EL (cell line): Measurements from ENCODE around the gene RAPH1.
"Not testable (repeated sequence)": the region's sequence is repeated elsewhere in the genome, so short reads cannot be mapped to it uniquely, and the experiment has no call there.

Experiments used
- DNase-seq: peaks from one replicate; pipeline ENCODE4 v3.0.0-alpha.2; 2016

RAPH1 gene

DNA sequence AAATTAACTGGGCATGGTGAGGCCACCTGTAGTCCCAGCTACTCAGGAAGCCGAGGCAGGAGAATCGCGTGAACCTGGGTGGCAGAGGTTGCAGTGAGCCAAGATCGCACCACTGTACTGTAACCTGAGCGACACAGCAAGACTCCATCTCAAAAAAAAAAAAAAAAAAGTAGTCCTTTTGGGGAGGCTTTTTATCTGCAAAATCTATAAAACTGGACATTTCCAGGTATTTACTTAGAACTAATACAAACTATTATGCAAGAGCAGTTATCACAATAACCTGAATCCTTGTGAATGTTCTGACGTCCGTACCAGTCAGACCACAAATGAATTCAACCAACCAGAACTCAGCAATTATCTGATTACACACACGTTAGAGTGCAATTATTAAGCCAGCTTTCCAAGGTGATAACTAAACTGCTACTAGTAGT, 8.8 kb upstream of the RAPH1 start:
- DNase-seq = no peak

DNA sequence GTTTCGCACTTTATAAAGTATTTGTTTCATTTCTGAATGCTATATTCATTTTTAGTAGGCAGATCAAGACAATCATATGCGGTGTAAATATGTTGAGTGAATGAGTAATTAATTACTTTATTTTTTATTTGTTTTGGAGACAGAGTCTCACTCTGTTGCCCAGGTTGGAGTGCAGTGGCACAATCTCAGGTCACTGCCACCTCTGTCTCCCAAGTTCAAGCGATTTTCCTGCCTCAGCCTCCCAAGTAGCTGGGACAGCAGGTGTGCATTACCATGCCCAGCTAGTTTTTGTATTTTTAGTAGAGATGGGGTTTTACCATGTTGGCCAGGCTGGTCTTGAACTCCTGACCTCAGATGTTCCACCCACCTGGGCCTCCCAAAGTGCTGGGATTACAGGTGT, 5.5 kb upstream of the RAPH1 start:
- not testable (repeated sequence) for DNase-seq

DNA sequence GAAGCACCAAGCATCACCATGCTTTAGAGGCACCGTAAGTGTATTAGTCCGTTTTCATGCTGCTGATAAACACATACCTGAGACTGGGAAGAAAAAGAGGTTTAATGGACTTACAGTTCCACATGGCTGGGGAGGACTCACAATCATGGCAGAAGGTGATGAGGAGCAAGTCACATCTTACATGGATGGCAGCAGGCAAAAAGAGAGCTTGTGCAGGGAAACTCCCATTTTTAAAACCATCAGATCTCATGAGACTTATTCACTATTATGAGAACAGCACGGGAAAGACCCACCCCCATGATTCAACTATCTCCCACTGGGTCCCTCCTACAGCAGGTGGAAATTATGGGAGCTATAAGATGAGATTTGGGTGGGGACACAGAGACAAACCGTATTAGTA, 3.1 kb upstream of the RAPH1 start:
- not testable (repeated sequence) for DNase-seq

DNA sequence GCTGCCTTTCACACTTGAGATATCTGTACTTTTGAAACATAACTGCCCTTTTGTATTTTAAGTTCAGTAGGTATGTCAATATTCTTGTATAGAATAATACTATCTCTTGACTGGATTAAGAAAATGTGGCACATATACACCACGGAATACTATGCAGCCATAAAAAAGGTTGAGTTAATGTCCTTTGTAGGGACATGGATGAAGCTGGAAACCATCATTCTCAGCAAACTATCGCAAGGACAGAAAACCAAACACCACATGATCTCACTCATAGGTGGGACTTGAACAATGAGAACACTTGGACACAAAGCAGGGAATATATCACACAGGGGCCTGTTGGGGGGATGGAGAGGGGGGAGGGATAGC, 1.5 kb upstream of the RAPH1 start:
- not testable (repeated sequence) for DNase-seq

DNA sequence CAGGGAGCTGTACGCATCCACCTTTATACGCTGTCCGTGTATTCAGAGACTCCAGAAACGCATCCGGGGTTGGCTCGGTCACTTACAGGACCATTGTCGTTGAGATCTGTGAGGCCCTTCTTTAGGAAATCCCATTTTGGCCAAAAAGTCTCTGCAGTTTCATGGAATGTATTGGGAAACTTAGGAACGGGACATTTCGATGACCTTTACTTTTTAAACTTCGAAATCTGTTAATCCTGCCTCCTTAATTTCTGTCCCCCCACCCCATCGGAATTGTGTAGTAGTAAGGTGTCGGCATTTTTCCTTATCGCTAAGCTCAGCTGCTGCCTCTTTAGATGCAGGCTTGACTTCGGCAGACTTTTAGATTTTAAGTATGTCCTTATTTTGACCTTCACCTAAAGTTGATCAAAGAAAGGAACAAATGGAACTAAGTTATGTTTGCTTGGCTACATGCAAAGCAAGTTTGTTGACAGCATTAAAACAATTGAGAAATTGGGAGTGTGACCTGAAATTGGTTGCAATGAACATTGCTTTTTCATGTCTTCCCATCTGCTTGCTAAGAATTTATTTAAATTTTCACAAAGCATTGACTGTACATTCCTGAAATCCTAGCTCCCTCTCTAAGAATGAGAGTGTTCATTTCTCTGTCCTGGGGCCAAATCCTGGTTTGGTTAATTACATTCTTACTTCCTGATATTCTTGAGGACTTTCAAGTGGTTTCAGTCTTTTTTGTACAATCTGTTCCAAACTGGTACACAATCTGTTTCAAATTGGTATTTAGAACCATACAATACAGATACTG, 884 bp upstream of the RAPH1 start:
- DNase-seq = peak; percentile 26

DNA sequence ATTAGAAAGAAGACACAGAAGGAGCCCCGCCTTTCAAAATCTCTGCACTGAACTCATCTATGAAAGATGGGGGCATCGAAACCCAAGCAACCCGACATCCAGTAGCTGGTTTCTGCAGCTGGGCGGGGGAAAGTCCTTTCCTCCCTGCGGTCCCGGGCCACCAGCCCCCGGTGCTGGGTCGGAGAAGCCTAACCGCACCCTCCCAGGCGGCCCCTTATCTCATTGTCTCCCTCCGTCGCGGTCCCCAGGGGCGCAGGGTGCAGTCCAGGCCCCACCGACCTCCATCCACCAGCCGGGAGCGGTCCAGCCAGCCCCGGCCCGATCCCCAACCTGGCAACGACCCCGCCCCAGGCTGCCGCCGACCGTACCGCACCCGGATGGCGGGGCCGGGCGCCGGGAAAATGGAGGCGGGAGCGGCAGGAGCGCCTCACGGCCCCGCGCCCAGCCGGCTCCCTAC, 452 bp downstream of the RAPH1 start:
- peak; percentile 41 for DNase-seq

DNA sequence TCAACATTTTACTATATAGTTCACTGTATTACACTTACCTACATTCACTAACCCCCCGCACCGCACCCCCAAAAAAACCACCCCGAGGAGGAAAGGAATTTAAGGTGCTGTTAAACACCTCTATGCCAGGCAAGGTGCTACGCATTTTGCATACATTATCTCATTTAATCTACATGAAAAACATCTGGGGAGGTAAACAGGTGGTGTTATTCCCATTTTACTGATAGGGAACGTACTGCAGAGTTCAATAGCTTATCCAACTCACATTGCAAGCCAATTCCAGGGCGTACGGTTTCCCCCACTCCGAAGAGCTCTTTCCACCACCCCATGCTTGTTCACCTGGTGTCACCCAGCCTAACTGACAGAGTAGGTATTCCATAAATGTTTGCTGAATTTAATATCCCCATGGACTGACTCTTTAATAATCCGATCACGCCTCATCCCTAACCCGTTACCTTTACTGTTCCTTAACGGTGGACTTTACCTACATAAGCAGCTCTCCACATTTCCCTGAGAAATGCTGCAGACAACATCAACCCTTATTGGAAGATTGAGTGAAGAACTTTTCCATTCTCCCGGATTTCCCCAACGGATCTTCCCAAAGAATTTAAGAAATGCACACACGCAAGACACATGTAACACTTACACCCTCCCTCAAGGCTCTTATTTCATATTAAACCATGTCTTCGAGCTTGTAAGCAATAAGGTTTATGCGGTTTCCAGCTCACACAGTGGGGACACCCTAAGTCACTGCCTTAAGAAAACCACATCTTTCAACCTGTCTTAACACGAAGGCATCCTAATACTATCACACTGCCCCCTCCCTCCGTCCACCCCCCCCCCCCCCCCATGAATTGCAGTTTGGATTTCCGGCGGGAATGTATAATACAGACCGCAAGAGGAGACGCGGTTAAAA, 1.2 kb downstream of the RAPH1 start:
- peak; percentile 66 for DNase-seq

DNA sequence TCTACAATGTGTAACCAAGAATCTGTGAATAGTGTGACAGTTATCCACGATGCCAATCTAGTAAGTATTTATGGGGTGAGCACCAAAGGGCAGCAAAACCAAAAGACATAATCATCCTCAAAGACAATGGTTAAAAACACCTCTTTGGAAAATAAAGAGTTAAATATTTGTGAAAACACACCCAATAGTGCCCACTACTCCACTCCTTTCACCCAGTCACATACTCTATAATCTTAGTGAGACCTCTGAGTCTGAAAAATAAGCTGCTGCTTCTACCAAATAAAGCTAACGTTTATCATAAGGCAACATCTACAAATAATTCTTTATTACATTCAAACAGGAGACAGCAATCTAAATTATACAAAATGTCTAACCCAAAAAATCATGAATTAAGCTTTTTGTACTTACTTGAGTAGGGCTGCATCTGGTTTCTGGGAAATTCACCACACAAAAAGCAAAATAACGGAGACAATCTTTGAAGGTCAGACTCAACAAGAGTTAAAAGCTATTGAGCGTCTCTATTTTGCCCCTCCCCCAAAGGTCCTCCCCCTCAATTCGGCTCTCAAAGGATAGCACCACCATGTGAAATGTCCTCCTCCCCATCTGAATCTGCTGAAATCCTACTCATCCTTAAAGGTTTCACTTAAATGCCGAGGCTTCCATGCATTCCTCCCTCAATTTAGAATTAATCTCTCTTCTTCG, 2.0 kb downstream of the RAPH1 start:
- peak; percentile 66 for DNase-seq

DNA sequence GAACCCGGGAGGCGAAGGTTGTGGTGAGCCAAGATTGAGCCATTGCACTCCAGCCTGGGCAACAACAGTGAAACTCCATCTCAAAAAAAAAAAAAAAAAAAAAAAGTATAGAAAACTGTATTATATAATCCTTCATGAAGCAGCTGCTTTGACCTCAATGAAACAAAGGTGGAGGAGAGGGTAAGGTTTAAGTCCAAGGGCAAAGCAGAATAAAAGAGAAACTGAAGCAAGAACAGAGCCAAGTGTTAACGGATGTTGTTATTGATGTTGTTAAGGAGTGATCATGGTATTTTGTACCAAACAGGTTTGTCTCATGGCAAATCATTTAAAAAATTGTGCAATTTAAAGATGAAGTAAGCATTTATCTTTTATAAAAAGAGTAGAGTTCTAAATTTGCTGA, 7.4 kb downstream of the RAPH1 start:
- no peak for DNase-seq

DNA sequence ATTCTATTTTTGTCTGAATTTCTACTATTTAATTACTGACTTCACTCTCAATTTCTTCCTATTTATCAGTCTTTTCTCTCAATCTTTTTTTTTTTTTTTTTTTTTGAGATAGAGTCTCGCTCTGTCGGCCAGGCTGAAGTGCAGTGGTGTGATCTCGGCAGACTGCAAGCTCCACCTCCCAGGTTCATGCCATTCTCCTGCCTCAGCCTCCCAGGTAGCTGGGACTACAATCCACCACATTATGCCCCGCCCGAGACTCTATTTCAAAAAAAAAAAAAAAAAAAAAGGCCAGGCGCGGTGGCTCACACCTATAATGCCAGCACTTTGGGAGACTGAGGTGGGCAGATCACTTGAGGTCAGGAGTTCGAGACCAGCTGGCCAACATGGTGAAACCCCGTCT, 21.8 kb downstream of the RAPH1 start:
- not testable (repeated sequence) for DNase-seq

DNA sequence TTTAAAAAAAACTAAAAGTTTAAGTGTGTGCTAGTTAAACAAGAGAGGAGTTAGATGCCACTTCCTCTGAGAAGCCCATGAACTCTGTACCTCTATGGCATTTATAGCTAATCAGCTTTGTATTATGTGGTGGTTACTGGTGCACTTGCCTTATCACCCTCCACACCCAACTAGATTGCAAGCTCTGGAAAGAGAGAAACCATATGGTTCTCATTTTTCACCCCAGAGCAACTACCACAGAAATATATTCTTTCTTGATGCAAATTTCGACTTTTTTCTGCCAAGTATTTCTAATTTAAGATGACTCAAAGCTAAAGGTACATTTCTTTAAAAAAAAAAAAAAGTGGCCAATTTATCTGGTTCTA, 24.2 kb downstream of the RAPH1 start:
- DNase-seq = no peak

DNA sequence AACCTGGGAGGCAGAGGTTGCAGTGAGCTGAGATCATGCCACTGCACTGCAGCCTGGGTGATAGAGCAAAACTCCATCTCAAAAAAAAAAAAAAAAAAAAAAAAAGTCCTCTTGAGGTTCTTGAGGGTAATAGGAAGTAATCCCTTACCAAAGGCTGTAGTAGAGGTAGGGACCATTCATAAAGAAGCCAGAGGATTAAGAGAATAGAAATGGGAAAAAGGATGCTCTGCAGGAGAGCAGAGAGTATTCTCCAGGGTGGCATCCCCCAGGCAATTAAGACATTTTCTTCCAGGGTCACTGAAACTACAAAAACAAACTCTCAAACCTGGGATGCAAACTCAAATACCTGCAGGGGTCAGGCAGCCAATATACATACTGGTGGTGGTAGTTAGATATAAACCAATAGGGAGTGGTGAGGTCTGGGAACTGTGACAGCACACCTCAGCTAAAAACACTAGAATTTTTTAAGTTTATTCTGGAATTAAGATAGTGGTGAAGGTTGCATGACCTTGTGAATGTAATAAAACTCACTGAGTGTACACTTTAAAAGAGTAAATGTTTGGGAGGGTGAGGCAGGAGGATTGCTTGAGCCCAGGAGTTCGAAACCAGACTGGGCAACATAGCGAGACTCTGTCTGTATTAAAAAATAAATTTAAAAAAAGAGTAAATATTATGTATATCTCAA, 24.7 kb downstream of the RAPH1 start:
- DNase-seq = no peak

DNA sequence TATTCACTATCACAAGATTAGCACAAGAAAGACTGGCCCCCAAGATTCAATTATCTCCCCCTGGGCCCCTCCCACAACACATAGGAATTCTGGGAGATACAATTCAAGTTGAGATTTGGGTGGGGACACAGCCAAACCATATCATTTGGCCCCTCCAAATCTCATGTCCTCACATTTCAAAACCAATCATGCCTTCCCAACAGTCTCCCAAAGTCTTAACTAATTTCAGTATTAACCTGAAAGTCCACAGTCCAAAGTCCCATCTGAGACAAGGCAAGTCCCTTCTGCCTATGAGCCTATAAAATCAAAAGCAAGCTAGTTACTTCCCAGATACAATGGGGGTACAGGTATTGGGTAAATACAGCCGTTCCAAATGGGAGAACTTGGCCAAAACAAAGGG, 31.6 kb downstream of the RAPH1 start:
- not testable (repeated sequence) for DNase-seq

DNA sequence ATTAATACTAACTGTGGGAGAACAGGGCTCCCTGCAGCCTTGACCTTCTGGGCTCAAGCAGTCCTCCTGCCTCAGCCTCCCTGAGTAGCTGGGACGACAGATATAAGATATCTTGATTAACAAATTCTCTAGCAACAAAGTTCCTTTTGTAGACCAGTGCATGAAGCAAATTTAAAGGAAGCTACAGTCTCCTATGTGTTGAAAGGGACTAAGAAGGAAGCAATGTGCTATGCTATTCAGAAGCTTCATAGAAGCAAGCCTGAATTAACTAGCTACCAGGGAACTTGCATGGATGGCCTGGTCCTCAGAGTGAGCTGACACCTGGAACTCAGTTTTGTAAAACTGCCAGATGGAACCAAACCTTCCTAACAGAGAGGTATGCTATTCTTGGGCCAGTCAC, 33.2 kb downstream of the RAPH1 start:
- no peak for DNase-seq

DNA sequence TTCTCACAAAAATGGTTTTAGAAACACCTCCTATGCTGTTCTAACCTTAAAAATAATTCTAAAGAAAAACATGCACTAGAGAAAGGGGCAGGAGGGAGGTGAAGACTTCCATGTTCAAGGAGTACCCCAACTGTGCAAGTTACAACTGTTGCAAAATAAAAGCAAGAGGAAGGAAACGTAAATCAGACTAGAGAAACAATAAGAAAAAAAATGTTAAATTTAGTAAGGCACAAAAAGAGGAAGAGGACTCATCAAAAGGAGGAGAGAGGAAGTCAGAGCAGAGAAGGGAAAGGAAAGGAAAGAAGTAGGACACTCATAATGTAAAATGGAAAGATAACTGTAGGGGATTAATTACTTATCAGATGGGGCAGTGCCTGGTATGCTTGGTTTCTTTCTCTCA, 34.1 kb downstream of the RAPH1 start:
- no peak for DNase-seq

DNA sequence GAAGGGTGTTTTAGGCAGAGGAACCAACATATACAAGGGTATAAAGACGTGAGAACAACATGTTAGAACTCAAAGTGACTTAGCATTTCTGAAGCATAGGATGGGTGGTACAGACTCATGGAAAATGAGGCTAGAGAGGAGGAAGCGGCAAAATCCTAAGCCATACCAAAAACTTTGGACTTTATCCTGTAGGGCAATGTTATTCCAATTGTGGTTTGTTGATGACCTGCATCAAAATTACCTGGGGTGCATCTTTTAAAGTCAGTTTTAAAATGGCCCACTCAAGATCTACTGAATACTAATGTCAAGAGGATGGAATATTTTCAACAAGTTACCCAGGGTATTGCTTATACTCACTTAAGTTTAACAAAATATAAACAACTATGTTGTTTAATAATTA, 34.8 kb downstream of the RAPH1 start:
- no peak for DNase-seq

DNA sequence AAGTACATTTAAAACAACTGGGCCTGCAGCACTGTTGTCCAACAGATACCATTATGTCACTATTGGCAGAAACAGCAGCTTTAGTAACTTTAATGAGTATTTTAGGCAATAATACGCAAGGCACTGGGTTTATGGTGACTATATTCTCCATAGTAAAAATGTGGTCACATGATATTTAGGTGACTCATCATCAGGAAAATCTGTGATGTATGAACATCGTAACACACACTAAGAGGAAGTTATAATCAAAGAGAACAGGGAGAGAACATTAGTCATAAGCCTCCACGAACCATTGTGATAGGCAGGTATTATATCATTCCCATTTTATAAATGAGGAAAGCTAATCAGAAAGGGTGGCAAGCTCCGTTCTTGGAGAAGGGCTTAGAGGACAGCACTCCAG, 36.9 kb downstream of the RAPH1 start:
- DNase-seq = peak; percentile 80

DNA sequence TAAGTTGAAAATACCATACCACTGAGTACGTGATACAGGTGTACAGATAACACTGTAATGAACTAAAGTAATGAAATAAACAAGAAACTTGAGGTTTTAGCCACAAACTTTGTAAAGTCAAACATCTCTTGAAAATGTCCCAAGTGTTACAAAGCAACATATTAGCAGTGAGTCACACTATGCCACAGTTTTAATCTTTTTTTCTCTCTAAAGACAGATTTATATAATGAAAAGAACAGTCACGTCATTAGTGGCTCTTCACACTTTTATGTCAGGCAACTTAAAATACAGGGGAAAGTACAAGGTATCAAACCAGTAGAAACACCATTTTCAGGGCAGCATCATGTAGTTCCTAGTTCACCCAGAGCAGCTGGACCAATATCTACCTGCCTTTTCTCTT, 42.1 kb downstream of the RAPH1 start:
- no peak for DNase-seq

DNA sequence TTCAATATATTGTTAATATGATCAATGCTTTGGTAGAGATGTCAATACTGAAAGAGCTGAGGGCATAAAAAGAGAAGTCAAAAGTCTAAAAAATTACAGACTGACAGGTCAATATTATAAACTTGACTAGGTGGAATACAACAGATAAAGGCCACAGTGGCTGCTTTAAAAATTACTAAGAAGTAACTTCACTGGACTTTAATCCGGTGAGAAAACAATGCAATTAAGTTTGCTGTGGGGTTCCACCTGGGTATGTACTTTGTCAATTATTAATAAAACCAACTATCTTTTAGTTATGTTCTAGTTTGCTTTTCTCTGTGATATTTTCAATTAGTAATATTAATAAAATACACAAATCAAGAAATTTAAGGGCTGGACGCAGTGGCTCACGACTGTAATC, 44.7 kb downstream of the RAPH1 start:
- DNase-seq = no peak

DNA sequence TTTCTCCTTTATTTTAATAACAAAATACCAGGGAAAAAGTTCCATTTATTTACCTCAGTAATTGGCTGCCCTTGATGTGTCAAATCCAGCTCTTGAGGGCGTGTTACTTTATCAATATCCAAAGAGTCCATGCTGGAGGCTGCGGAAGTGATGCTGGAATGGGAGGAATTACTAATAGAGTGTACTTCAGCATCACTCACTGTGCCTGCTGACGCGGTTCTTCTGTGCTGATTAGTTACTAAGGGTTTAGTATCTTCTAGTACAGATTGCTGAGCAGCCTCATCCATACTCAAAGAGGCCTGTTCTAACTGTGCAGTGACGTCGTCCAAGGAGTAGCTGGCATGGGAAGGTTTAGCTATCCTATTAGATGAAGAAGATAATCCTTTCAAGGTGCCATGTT, 45.6 kb downstream of the RAPH1 start:
- DNase-seq = no peak

DNA sequence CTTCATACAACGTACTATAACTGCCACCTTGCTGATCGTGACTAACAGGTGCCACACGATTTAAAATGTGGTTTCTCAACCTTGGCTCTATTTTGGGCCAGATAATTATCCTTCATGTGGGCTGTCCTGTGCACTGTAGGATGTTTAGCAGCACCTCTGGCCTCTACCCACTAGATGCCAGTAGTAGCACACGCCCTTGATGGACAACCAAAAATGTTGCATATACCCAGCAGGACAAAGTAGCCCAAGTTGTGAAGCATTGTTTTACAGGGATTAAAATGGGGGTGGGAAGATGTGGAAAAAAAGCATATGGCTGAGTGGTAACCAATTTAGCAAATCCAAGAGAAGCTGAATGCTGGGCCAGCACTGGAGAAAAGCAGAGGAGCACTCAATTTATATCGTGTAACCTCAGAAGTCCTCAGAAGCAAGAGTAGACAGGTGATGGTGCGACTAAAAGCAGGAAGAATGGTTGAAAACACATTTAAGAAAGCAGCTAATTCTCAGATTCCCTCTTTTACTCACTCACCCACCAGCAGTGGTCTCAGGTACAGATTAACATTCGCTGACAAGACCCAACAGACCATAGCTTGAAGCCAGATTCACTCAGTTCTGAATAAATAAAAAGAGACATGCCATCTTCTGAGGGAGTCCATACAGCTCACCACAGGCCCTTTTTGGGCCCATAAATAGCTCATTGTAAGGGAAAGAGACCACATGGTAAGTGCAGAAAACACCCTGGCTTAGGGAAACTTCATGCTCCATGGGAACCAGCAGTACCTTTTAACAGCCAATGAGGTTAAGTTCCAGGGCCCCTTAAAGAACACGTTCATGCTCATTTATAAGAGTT, 50.6 kb downstream of the RAPH1 start:
- DNase-seq = peak; percentile 26

DNA sequence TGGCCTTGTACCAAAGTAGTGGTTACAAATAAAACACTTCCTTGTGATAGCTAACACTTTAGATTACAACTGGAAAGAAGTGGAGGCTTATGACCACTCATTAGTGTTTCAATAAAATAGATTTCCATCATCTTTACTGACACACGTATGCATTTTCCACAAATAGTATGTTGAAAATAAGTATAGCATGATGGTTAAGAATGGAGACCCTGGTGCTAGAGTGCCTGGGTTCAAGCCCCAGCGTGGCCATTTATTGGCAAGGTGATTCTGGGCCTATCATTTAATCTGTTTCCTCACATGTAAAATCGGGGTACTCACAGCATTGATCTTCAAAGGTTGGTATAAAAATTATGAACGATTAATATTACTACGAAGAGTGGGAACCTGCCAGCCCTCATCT, 54.5 kb downstream of the RAPH1 start:
- no peak for DNase-seq
